HL-60/S4 treated with retinoic acid at 250 ng/mL for 4 days and 3 days (cell line): ENCODE data around the gene CTF1.

ENCODE experiments used
- in situ Hi-C: fragments of 300-500 bp; cut with MboI; formaldehyde crosslinking; loops from 2 replicates; pipeline ENCODE4 v1.7.0; 2022; ENCODE audit warnings: low sequenced_read_pairs

CTF1 gene

DNA sequence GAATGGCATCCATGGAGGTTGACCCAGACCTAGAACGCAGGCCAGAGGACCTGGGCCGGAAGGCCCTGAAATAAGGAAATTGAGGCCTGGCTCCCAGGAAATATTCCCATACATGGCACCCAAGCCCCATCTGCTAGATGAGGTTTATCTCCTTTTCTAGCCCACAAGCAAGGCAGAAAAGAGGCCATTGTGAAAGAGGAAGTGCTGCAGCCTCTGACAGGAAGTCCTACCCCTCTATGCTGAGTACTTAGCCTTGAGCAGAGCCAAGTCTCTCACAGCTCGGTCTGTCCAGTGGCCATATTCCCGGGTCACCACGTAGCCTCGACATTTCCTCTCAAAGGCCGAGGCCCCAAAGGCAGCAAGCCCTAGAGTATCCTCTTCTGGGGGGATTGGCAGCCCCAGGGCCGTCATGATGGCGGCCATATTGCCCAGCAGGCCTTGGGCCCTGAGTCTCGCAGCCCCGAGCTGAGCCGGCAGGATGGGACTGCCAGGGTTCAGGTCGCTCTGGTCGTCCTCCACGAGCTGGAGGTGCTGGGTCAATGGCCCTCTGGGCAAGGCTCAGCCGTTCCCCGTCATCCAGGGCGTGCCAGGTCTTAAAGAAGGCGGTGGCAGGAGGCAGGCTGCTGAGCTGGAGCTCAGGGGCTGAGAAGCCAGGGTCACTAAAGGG is 7.8 kb downstream of the CTF1 start:
- in situ Hi-C loops, result no loop called here

- in situ Hi-C loops, result no loop called here
Observed at GRCh38 chr16:30907064-30907463, 10.7 kb downstream of the CTF1 start.

DNA sequence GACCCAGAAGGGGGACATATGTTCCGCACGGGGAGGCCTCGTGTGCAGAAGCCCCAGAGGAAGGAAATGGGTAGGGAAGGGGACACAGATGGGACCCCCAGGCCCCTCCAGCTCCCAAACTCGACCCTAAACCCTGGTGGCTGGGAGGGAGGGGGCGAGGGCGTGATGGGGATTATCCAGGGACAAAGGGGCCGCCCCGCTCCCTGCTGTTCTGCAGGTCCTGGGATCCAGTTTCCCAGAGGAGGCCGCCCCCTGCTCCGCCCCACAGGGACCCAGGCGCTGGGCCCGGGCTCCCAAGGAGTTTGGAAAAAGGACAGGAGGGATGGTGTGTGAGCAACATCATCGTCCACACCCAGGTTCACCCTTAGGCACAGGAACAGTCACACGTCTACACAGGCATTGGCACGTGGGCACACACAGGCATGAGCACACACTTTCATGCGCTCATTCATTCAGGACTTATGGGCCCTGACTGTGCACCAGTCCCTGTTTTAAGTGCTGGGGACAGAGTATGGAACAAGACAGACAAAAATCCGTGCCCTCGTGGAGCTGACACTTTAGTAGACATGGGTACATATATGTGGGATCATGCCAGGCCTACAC is 14.1 kb downstream of the CTF1 start:
- in situ Hi-C loops, result loop anchor here (10.0 kb wide), 1 partner anchor 66 kb away; no protein-coding TSS in a partner anchor

GRCh38 chr16:30912794-30913412 is 16.5 kb downstream of the CTF1 start:
- in situ Hi-C loops, result loop anchor here (10.0 kb wide), 1 partner anchor 68 kb away; no protein-coding TSS in a partner anchor

GRCh38 chr16:30914830-30915229 is 18.4 kb downstream of the CTF1 start:
- in situ Hi-C loops, result loop anchor here (10.0 kb wide), 1 partner anchor 70 kb away; no protein-coding TSS in a partner anchor

DNA sequence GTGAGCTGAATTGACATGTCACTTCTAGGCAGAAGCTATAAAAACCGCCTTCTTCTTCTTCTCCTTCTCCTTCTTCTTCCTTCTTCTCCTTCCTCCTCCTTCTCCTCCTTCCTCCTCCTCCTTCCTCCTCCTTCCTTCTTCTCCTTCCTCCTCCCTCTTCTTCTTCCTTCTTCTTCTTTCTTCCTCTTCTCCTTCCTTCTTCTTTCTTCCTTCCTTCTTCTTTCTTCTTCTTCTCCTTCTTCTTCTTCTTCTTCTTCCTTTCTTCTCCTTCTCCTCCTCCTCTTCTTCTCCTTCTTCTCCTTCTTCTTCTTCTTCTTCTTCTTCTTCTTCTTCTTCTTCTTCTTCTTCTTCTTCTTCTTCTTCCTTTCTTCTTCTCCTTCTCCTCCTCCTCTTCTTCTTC is 22.2 kb downstream of the CTF1 start:
- in situ Hi-C loops, result loop anchor here (10.0 kb wide), 1 partner anchor 74 kb away; no protein-coding TSS in a partner anchor

DNA sequence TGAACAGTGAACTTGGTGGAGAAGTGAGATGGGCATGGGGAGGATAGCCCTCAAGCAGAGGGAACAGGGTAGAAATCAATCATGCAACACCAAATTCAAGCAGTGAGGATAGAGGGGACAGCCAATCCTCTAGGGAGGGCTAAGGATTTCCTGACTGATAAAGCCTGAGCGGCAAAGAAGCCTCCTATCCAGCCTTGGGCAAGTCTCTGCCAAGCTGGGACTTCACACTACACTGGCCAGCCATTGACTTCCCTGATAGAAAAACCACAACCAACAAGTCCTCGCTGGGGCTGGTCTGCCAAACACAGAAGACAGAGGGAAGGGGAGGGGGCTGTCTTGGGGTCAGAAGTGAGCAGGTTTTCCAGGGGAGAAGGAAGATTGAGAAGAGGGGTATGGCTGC is 24.5 kb downstream of the CTF1 start:
- in situ Hi-C loops, result no loop called here

- in situ Hi-C loops, result no loop called here
Observed at GRCh38 chr16:30921459-30921747, 25.0 kb downstream of the CTF1 start.

DNA sequence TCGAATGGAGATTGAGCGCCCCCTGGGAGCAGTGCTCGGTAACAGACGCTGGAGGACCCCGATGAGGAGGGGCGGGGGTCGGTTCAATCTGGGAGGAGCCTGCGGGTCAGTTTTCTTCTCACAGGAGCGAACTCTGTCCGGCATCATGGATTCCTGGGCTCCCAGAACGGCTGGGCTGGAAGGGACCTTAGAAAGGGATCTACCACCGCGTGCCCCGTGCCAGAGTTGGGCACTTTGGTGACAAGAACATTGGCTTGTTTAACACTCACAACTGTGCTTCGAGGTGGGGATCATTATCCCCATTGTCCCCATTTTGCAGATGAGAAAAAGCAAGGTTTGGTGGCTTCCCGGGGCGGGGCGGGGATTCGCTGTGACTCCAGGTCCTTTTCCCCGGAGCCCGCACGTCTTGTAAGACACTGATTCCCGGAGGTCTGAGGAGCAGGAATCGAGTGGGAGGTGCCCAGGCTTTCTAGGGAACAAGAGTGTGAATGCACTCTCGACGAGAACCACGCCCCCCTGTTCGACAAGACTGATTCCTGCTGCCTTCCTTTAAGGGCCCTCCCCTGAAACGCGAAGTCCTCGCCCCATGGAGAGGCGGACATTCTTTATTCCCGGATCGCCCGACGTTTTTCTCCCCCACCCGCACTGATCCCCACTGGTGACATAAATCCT is 25.5 kb downstream of the CTF1 start:
- in situ Hi-C loops, result no loop called here

GRCh38 chr16:30922420-30922959 is 26.1 kb downstream of the CTF1 start:
- in situ Hi-C loops, result no loop called here

DNA sequence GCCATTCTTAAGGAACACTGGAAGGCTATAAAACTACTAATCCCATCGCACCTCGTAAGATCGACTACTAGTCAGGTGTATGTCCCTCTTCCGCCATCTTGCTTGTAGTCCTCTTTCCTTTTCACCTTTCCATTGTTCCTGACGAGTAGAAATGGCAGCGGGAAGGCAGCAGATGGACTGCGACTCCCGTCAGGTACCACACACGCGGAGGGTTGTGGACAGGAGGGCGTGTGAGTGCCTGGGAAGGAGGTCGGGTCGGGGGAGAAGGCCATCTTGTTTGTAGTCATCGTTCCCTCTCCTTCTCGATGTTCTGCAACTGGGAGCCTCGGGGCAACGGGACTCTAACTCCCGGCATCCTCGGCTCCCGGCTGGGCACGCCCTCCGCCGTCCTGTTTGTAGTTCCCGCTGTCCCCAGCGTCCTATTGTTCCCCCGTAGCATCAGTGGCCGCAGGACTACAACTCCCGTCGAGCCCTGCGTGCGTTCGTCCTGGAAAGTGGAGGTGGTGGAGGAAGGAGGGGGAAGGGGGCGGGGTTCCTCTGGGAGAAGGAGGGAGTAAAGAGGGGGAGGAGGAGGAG is 26.6 kb downstream of the CTF1 start:
- in situ Hi-C loops, result no loop called here

DNA sequence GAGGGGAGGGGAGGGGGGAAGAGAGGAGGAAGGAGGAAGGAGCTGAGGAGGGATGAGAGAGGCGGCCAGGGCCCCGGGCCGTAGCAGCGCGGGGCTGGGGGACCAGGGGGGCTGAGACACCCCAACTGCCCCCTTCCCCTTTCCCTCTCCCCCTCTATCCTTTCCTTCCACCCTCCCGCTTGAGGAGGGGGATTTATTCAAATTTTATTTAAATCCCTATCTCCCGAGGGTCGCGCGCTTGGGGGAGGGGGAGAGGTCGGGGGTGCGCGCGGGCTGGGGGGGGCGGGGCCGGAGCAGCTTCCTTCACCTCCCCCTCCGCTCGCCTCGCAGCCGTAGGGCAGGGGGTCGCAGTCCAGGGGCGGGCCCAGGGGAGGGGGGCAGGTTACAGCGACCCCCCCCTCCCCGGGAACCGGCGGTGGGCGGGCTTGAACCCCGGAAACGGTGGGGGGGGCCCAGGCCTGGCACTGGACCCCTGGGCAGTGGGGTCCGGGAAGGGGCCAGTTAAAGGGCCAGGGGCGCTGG is 27.2 kb downstream of the CTF1 start, which contains the start of gene FBXL19:
TSS of gene FBXL19 (plus strand) at position 19 of the 522 bp plus-strand sequence. CDS start 2,183 bp downstream, outside the sequence.
- in situ Hi-C loops, result no loop called here

DNA sequence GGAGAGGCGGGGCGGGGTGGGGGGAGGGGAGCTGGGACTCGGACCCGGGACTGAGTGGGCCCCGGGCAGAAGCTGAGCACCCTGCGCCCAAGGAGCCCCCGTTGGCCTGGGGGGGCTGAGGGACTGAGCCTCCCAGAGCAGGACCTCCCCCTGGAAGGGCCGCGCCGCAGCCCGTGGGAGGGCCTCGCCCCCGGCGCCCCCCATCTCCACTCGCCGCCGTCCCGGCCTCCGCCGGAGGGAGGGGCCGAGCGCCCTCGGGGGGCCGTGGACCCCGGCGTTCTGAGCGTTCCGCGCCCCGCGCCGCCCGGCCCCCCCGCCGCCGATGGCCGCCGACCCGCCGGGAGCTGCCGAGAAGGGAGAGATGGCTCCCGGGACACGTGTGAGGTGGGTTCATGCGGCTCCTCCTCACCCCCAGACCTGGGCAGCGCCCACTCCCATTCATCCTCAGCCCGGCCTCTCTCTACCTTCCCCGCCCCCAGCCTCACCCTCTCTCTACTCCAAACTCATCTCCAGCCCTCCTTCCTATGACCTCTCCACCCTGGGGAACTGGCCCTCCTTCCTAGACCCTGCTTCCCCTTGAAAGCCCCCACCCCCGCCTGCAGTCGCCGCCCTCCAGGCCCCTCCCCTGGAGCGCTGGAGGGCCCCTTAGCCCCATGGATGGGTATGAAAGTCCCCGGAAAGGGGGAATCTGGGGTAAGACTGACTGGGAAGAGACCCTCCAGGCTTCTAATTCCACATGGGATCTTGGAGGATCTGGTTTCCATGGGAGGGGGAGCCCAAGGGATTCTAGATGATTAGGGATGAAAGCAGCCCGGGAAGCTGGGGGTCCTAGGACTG is 27.9 kb downstream of the CTF1 start:
- in situ Hi-C loops, result no loop called here

DNA sequence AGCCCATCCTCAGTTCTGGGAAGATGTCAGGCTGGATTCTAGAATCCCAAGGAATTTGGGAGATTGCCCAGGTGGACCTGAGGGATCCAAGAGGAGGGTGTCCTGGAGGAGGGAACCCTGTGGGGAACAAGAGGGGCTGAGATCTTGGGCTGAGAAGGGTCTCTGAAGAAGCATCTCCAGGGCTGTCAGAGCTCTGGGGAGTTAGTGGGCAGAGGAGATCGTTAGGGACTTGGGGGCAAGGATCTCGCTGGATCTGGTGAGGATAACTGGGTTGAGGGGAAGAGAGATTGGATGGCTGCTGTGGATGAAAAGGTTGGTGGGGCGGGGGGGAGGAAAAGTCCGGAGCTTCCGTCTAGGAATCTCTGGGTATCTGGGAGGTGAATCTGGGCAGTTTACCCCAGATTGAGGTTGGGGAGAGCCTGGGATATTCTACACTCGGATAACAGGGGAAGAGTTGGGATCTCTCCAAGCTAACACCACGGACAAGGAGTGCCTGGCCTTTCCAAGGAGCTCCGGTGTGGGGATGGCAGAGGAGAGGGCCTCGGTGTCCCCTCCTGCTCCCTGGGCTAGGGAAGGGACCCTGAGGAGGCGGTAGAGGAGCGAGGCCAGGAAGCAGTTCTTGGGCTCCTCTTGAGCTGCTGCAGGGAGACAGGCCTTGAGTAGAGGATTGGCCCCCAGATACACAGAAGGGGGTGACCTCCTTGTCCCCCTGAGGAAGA is 28.7 kb downstream of the CTF1 start:
- in situ Hi-C loops, result no loop called here

GRCh38 chr16:30925632-30925987 is 29.2 kb downstream of the CTF1 start:
- in situ Hi-C loops, result no loop called here

- in situ Hi-C loops, result no loop called here
Observed at GRCh38 chr16:30925995-30926811, 29.8 kb downstream of the CTF1 start.

- in situ Hi-C loops, result no loop called here
Observed at GRCh38 chr16:30926937-30927788, 30.7 kb downstream of the CTF1 start.
